HepG2 (cell line): ENCODE measurements around the gene NLE1. TPM values are rescaled to one million over a fixed set of nuclear protein-coding genes. Genes with fewer than 3 reads are reported as not detected.

Source experiments
- ATAC-seq: fragments of 200-7000 bp; cut with Tn5 transposase; 3 replicates; pipeline ENCODE4 v1.9.1; 2020; ENCODE audit warnings: mild to moderate bottlenecking, moderate library complexity
- BruUV-seq: library from RNA; stranded (reverse); fragments of 400-500 nt; replicated peaks from 2 replicates; lab custom pipeline; 2021; lab: Mats Ljungman, UMichigan
- CTCF ChIA-PET: fragments of 300-600 bp; formaldehyde crosslinking; extraction: SDS; loops from one replicate; lab custom pipeline; 2021; ENCODE audit warnings: low total read pairs, inconsistent platforms, low intra/inter-chr PET ratio; lab: Yijun Ruan, JAX
- POLR2A ChIA-PET: fragments of 350-600 bp; sonication (Branson Sonifier 250); formaldehyde crosslinking; loops from one replicate; lab custom pipeline; 2020; ENCODE audit warnings: antibody characterized with exemption, inconsistent platforms; lab: Yijun Ruan, JAX
- DNase-seq: peaks from one replicate; pipeline ENCODE4 v3.0.0-alpha.2; 2015; ENCODE audit warnings: low spot score
- FAIRE-seq: peaks from 3 replicates; lab custom pipeline; 2011; peaks lifted over from hg19 to GRCh38; lab: Jason Lieb, UNC
- H2AFZ ChIP-seq: one replicate; pipeline ENCODE4 v1.6.1; 2011; ENCODE audit warnings: low read length, inconsistent platforms
- H3K27ac ChIP-seq: fragments of 300-600 bp; 3 replicates; pipeline ENCODE4 v1.8.0; 2011; ENCODE audit warnings: mixed run types, mild to moderate bottlenecking, mixed read lengths, low read length, inconsistent platforms; ENCODE audit not compliant: insufficient read depth; ENCODE audit errors: extremely low read length
- H3K27me3 ChIP-seq, 2 experiments: fragments of 200-600 bp in 1 of 2; 2 replicates in 1 of 2; 3 replicates in 1 of 2; pipeline versions ENCODE4 v1.6.0 to v1.8.0; 2011; ENCODE audit warnings: low read length in 2 of 2, mild to moderate bottlenecking in 2 of 2, moderate library complexity in 2 of 2, inconsistent platforms in 1 of 2; ENCODE audit not compliant: insufficient read depth in 2 of 2, control insufficient read depth in 1 of 2
- H3K36me3 ChIP-seq, 2 experiments: fragments of 200-600 bp in 1 of 2; replicated peaks in 1 of 2; 2 replicates in 1 of 2; 3 replicates in 1 of 2; pipeline versions ENCODE4 v1.5.1 to v1.8.0; 2011; ENCODE audit warnings: low read length in 2 of 2, inconsistent platforms in 1 of 2; ENCODE audit not compliant: insufficient read depth in 2 of 2, control insufficient read depth in 1 of 2
- H3K4me1 ChIP-seq: 2 replicates; pipeline ENCODE4 v1.5.1; 2012; ENCODE audit warnings: low read length, inconsistent platforms; ENCODE audit not compliant: insufficient read depth
- H3K4me2 ChIP-seq: 2 replicates; pipeline ENCODE4 v1.6.0; 2011; ENCODE audit warnings: low read depth, low read length, inconsistent platforms
- H3K4me3 ChIP-seq, 3 experiments: fragments of 200-600 bp in 1 of 3; sonication (generic), shearing (Covaris generic) in 1 of 3; replicated peaks in 1 of 3; 2 replicates each; pipeline ENCODE4 v1.5.1; 2011 to 2016; ENCODE audit warnings: low read length in 3 of 3, inconsistent platforms in 2 of 3, low read depth in 2 of 3, mild to moderate bottlenecking in 2 of 3, control low read depth in 1 of 3, mixed read lengths in 1 of 3; ENCODE audit not compliant: insufficient read depth in 1 of 3
- H3K79me2 ChIP-seq: one replicate; pipeline ENCODE4 v1.6.1; 2011; ENCODE audit warnings: low read length, inconsistent platforms; ENCODE audit not compliant: insufficient read depth
- H3K9ac ChIP-seq: 2 replicates; pipeline ENCODE4 v1.6.0; 2011; ENCODE audit warnings: mild to moderate bottlenecking, low read depth, low read length, inconsistent platforms; ENCODE audit not compliant: insufficient read depth
- H3K9me3 ChIP-seq: 2 replicates; pipeline ENCODE4 v1.5.1; 2012; ENCODE audit warnings: mild to moderate bottlenecking, low read length
- H4K20me1 ChIP-seq: 2 replicates; pipeline ENCODE4 v1.6.0; 2011; ENCODE audit warnings: inconsistent platforms, mild to moderate bottlenecking, low read length, moderate library complexity; ENCODE audit not compliant: insufficient read depth
- EP300 ChIP-seq, 3 experiments: sonication (generic) in 1 of 3; formaldehyde crosslinking in 1 of 3; IDR thresholded peaks; 2 replicates each; pipeline versions ENCODE4 v1.5.1 to v1.6.1; 2011 to 2020; ENCODE audit warnings: low read depth in 2 of 3, low read length in 2 of 3, borderline replicate concordance in 1 of 3, improper control_type of control experiment in 1 of 3, mild to moderate bottlenecking in 1 of 3, missing genetic modification reagents in 1 of 3, moderate library complexity in 1 of 3
- ETS1 ChIP-seq: sonication (generic); formaldehyde crosslinking; IDR thresholded peaks from 2 replicates; pipeline ENCODE4 v1.4.0; 2020; ENCODE audit warnings: missing genetic modification reagents
- JUNB ChIP-seq: sonication (generic); formaldehyde crosslinking; IDR thresholded peaks from 2 replicates; pipeline ENCODE4 v1.8.0; 2022; ENCODE audit warnings: missing genetic modification reagents, mild to moderate bottlenecking, borderline replicate concordance
- JUND ChIP-seq: sonication (generic); formaldehyde crosslinking; IDR thresholded peaks from 2 replicates; pipeline ENCODE4 v1.8.0; 2022; ENCODE audit warnings: mild to moderate bottlenecking, missing genetic modification reagents
- RBFOX2 ChIP-seq: fragments of 200-400 bp; formaldehyde crosslinking; IDR thresholded peaks from 2 replicates; pipeline ENCODE4 v1.6.1; 2017; ENCODE audit warnings: low read depth, mild to moderate bottlenecking, low read length
- RFX3 ChIP-seq: IDR thresholded peaks from 2 replicates; pipeline ENCODE4 v1.6.1; 2016; ENCODE audit warnings: missing biosample characterization, missing genetic modification reagents
- SPEN ChIP-seq: sonication (generic); formaldehyde crosslinking; IDR thresholded peaks from 2 replicates; pipeline ENCODE4 v1.5.1; 2020; ENCODE audit warnings: low read depth, mild to moderate bottlenecking, missing genetic modification reagents
- TMF1 ChIP-seq: sonication (generic); formaldehyde crosslinking; IDR thresholded peaks from 2 replicates; pipeline ENCODE4 v1.8.1; 2022; ENCODE audit warnings: low read depth, missing genetic modification reagents
- ZNF33A ChIP-seq: sonication (generic); formaldehyde crosslinking; IDR thresholded peaks from 2 replicates; pipeline ENCODE4 v1.5.1; 2020; ENCODE audit warnings: missing genetic modification reagents, mild to moderate bottlenecking, moderate library complexity, borderline replicate concordance
- ZNF652 ChIP-seq: IDR thresholded peaks from 2 replicates; pipeline ENCODE4 v1.6.1; 2016; ENCODE audit warnings: low read depth, borderline replicate concordance
- ZNF75D ChIP-seq: sonication (generic); formaldehyde crosslinking; IDR thresholded peaks from 2 replicates; pipeline ENCODE4 v1.8.1; 2023; ENCODE audit warnings: missing genetic modification reagents, mild to moderate bottlenecking, borderline replicate concordance
- WGBS: methylation state at CpG from one replicate; pipeline ENCODE4 v1.1.6; 2017; ENCODE audit warnings: low lambda C conversion rate; 5-methylcytosine and 5-hydroxymethylcytosine counted together
- in situ Hi-C: cut with HindIII; loops from 2 replicates; pipeline ENCODE4 v1.10.0; 2017; ENCODE audit warnings: low pct_unique_long_range_greater_than_20kb; ENCODE audit not compliant: extremely low pct_ligation_motif_present
- intact Hi-C: fragments of 100-400 bp; cut with micrococcal nuclease; formaldehyde crosslinking; loops from one replicate; pipeline ENCODE4 v1.10.0; 2022; ENCODE audit not compliant: unreplicated experiment
- polyA plus RNA-seq, 8 experiments: library from polyadenylated mRNA; depleted of rRNA in 3 of 8; stranded (reverse) in 7 of 8; unstranded in 1 of 8; fragments of >200 nt; fragmentation: Illumina TruSeq in 4 of 8; extraction: Trizol in 4 of 8; gene quantifications; 2 replicates each; pipeline versions ENCODE4 v1.2.1 to v1.2.3, GENCODE V29; 2011 to 2016; ENCODE audit warnings: low read depth in 4 of 8, missing spikeins in 1 of 8, mixed read lengths in 1 of 8; ENCODE audit not compliant: insufficient read depth in 1 of 8
- total RNA-seq, 5 experiments: library from RNA; depleted of rRNA; stranded (reverse); fragments of >200 nt; fragmentation: Illumina TruSeq; extraction: Trizol; gene quantifications; 2 replicates each; pipeline ENCODE4 v1.2.3, GENCODE V29; 2016; ENCODE audit warnings: low read depth in 1 of 5
- TF ChIP-seq, protein P1 (sequence below): sonication (generic); formaldehyde crosslinking; IDR thresholded peaks from 2 replicates; pipeline ENCODE4 v1.8.0; 2022; ENCODE audit warnings: mild to moderate bottlenecking, missing genetic modification reagents, moderate library complexity

NLE1 gene
- total and polyA plus RNA-seq, 2 of the 13 experiments (the other 11 are each of a cell fraction or from before 2014, with no cell fraction given): 20.3 to 34.5 TPM

DNA sequence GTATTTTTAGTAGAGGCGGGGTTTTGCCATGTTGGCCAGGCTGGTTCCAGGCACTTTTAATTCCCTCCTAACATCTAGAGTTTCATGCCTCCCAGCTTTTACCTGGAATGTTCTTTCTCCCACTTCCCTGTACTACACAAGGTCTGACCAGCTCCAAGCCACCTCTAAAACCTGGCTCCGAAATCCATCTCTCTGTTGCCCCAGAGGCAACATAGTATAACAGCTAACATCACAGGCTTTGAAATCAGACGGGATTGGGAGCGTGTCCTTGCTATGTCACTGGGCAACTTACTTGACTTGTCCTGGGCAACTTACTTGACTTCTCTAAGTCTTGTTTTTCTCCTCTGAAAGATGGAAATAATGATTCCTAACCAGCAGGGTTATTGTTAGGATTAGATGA is 20.7 kb upstream of the NLE1 start (continued):
- TF ChIP-seq JUND (CRISPR knock-in tag): no peak

DNA sequence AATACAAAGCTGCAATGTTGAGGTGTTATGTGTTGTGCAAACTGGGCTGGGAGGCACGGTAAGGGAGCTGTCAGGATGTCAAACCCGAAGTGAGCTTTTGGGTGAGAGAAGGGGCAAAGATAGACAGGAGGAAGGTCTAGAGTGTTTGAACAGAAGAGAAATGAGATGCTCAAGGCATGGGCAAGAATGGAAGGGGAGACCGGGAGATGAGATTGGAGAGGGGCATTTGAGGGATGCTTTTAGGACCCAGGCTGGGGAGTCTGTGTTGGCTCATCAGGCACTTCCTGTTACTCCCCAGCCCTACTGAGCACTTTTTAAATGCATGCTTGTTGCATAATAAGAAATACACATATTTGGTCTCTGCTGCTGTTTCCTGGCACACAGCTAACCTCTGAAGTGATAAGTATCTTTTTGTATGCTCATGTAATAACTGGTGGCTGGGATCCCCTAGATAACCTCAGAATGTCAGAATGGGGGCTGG is 19.2 kb upstream of the NLE1 start:
- H2AFZ ChIP-seq: no peak overlapping the region
- FAIRE-seq: no peak
- CTCF ChIA-PET: no interaction called here
- no peaks in the 10 kb centered on the region for H4K20me1 ChIP-seq
- intact Hi-C loops: no loop called here
- no peak overlapping the region for H3K4me2 ChIP-seq
- H3K27me3 ChIP-seq: peaks cover 0 to 14% of the 10 kb centered on the region in 2 experiments; a peak in 3 of 5 replicates
- no peak overlapping the region for H3K4me3 ChIP-seq
- in situ Hi-C loops: no loop called here
- H3K4me1 ChIP-seq: no peaks in the 10 kb centered on the region
- no peak overlapping the region for H3K9ac ChIP-seq
- BruUV-seq: no TSS peak
- no peaks in the 10 kb centered on the region for H3K36me3 ChIP-seq
- no peak for ATAC-seq
- no peak for DNase-seq
- TF ChIP-seq JUNB (no peak), SPEN (CRISPR knock-in tag) (no peak), TMF1 (CRISPR knock-in tag) (no peak), RFX3 (CRISPR knock-in tag) (no peak), ETS1 (CRISPR knock-in tag) (no peak), ZNF33A (CRISPR knock-in tag) (no peak), RBFOX2 (no peak), ZNF75D (no peak), EP300 (IDR thresholded peaks at IDR 0.05; ENCODE audit: low read depth in 2 of 2, low read length in 2 of 2) (no peak), EP300 (CRISPR knock-in tag; IDR thresholded peaks at IDR 0.05; ENCODE audit: borderline replicate concordance) (no peak), ZNF652 (CRISPR knock-in tag) (no peak)
- TF ChIP-seq, protein P1, sequence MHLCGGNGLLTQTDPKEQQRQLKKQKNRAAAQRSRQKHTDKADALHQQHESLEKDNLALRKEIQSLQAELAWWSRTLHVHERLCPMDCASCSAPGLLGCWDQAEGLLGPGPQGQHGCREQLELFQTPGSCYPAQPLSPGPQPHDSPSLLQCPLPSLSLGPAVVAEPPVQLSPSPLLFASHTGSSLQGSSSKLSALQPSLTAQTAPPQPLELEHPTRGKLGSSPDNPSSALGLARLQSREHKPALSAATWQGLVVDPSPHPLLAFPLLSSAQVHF: no peak
- TF ChIP-seq, all 625 proteins: peak for 0
- WGBS: 0% methylated on average over 3 of the region's 3 CpGs
- Histone ChIP-seq H3K79me2 (no peaks in the 10 kb centered on the region), H3K9me3 (no peaks in the 10 kb centered on the region), H3K27ac (no peak overlapping the region)
- POLR2A ChIA-PET: no interaction called here
